ENCODE measurements around the gene KERA.
"Not testable (repeated sequence)": the region's sequence is repeated elsewhere in the genome, so short reads cannot be mapped to it uniquely, and the experiment has no call there.

Gene KERA, protein sequence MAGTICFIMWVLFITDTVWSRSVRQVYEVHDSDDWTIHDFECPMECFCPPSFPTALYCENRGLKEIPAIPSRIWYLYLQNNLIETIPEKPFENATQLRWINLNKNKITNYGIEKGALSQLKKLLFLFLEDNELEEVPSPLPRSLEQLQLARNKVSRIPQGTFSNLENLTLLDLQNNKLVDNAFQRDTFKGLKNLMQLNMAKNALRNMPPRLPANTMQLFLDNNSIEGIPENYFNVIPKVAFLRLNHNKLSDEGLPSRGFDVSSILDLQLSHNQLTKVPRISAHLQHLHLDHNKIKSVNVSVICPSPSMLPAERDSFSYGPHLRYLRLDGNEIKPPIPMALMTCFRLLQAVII

DNA sequence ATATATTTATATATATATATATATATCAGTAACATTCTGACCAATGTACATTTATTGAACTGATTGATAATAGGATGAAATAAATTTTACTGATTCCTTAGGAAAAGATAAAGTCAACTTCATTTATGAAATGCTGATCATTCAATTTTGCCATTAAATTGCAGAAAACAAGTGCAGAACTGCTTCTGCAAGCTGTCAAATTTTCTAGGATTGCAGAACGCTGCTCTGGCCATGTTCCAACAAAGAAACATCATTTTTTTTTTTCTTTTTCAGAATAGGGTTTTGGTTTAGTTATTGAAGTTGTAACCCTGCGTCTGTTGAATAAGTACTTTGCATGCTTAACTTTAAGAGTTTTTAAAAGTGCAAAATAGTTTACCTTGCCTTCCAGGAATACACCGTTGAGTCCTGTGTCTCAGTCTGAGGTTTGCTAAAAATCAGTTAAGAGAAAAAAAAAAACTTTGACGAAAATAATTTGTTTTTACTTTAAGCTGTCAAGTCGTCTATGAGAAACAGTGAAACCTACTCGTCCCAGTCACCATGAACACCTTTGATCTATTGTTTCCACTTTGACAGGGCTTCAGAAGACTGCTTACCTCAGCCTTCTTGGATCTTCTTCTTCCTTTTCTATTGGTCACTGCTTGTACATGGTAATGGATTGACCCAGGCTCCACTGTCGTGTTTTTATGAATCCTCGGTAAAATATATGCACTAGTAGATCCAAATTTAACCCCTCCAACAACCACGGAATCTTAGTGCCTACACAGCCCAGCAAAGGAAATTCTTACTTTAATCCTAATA lies at the start of gene KERA:
Gene KERA, minus strand, starts transcription at position 657 of the 798 bp plus-strand sequence. CDS start 1,743 bp downstream, outside the sequence.
- peak; percentile 61 for FAIRE-seq

DNA sequence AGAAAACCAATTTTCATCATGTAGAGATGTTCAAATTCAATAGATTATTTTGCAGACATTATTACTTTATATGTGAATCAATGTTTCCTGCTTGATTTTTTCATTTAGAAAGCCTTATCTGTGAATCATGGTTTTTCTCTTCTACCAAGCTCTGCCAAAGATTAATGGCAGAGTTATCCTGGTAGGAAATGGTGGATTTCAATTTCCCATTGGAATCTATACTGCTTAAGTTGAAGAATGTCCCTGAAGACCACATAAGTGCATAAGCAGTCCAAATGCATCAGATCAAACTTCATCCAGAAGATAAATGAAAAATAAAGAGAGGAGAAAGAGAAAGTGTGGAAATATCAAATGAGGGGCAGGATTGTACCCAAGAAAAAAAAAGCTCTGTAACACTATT lies 48.5 kb upstream of the KERA start:
- no peak for FAIRE-seq

DNA sequence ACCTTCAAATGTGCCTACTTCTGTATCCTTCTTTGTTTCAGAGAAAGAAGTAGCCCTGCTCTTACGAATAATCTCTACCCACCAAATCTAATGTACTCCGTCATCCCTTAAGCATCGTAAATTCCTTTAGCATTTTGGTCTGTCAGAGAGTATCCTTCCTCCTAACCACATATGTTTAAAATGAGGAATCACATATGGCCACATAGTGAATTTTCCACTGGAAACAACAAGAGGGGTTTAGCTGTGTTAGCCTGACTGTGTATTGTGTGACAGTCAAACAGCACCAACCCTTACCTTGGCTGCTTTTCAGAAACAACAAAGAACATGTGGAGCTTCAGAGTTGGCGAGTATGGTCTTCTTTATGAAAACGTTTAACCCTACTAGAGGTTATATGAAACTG lies 48.0 kb upstream of the KERA start:
- peak; percentile 76 for FAIRE-seq

DNA sequence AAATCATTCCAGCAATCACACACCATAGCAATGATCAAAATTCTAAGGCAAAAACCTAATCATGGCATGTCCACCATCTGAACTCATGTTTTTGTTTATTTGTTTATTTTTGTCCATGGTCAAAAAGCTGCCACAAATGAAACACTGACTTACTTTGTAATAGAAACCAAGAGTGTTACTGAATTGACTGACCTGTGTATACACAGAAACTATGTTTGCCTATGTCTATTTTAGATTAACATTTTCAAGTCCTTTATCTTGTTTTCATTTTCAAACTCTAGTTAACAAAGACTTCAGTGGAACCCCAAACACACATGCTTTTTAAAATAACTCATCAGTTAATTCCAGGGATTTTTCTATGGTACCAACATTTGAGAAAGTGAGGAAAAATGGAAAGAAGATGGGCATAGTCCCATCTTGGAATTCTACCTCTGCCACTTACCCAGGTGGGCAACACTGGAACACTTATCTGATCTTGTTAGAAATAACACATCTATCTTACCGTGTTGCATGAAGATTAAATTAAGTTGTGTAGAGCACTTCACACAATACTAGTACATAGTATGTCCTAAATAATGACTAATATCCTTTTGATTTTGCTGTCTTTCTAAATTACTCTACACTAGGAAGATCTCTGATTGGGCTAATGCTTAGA lies 47.1 kb upstream of the KERA start:
- peak; percentile 85 for FAIRE-seq

DNA sequence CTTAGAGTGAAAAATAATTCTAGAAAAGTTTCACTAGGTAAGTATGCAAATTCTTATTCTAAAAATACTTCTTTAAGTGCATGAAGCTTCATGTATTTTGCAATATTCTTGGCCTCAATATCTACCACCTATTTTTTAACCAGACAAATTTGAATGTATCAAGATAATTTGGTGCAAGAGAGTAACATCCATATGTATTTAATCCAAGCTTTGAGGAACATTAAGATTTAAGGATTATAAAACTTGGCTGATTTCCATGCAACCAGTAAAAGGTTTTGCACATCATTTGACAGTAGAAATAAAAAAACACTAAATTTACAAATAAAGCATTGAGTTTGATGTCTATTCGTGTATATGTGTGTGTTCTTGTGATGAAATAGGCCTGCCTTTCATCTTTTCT lies 45.8 kb upstream of the KERA start:
- FAIRE-seq: peak; percentile 63

DNA sequence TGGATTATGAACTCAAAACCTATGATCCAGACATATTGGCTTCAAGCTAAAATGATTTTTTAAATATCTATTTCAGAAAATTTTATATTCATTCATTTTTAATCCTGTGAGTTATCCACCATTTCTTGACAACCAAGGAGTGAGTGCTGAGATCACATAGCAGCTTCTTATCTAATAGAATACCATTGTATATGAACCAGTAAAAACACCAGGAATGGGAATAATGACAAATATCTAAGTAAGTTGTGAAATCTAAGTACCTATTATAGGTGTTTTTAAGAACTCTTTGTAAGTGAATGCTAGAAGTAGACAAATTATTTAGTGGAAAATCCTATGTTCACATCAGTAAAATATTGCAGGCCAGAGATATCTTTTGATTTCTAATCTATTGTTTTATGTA lies 45.3 kb upstream of the KERA start:
- no peak for FAIRE-seq

DNA sequence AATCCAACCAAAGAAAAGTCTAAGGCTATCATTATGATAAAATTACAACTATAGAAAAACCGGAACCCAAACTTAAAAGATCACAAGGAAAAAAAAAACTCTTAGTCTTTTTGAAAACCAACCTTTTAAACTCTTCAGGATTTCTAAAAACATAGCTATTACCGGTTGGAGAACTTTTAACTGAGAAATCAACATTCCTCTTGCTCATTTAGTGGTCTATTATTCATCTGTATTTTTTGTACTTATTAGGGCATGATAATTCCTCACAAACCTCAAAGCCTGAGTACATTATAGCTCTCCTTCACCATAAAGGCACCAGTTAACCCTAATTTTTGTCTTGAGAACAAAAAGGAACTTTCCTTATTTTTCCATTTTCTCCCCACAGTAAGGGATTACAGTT lies 43.1 kb upstream of the KERA start:
- FAIRE-seq: no peak

DNA sequence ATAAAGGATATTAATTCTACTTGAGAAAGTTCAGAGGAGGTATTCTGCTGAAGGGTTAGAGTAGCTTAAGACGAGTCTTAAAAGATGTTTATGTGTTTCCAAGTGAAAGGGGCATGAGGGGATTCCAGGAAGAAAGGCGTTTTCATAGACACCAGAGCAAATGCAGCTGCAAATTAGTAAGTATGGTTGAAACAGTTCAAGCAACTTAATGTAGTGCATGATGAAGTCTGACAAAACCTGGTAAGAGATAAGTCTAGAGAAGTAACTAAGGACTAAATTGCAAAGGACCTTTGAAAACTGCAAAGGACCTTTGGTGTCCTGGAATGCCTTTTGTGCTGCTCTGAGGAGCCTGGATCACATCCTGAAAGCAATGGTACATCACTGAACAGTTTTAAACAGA lies 42.0 kb upstream of the KERA start:
- FAIRE-seq: peak; percentile 99

DNA sequence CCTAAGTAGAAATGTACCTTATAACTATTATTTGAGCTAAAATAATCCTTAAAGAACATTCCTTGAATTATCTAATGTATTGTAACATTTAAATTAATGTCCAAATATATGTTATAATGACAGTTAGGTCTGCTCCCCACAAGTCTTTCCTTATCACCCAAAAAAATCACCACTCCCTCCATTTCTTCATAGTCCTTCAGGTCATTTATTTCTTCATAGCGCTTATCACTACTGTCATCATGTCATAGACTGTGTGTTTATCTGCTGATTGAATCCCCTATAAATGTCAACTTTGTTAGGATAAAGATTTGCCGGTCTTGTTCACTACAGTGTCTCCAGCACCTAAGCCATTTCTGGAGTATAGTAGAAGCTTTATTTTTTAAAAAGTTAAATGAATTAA lies 41.5 kb upstream of the KERA start:
- FAIRE-seq: no peak

DNA sequence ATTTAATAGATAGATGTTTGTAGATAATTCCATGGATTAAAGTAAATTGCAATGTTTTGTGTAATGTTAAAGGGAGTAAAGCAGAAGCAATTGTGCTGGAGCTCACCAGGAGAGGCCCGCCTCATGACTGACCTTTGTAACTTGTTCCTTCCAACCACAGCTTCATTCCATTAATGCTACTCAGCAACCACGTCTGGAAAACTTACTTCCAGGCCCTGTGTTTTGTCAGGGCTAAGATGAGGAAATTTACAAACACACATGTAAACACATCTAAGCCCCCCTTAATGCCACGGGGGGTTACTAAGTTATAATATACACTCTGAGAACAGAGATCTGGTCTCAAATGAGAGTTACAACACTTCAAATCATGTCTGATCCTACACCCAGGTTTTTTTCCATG lies 41.1 kb upstream of the KERA start:
- no peak for FAIRE-seq

DNA sequence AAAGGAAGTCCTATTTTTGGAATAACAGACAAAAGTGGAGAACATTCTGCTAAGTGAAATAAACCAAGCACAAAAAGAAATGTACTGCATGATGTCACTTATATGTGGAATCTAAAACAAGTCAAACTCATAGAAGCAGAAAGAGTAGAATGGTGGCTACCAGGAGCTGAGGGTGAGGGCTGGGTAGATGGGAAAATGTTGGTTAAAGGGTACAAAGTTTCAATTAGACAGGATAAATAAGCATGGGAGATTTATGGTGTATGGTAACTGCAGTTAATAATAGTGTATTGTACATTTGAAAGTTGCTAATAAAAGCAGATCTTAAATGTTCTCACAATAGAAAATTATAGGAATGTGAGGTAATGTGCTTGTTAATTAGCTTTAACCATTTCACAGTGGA lies 40.6 kb upstream of the KERA start:
- no peak for FAIRE-seq

DNA sequence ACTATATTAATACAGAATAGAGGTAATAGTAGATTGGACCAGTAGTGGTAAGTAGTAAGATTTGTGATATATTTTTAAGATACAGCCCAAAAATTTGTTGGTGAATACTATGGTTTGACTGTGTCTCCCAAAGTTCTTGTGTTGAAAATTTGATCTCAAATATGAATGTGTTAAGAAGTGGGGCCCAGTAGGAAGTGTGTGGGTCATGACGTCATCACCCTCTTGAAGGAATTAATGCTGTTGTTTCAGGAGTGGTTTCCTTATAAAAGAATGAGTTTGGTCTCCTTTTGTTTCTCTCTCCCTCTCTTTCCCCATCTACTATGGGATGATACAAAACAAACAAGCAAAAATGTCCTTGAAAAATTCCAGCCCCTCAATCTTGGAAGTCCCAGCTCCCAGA lies 37.1 kb upstream of the KERA start:
- FAIRE-seq: no peak

DNA sequence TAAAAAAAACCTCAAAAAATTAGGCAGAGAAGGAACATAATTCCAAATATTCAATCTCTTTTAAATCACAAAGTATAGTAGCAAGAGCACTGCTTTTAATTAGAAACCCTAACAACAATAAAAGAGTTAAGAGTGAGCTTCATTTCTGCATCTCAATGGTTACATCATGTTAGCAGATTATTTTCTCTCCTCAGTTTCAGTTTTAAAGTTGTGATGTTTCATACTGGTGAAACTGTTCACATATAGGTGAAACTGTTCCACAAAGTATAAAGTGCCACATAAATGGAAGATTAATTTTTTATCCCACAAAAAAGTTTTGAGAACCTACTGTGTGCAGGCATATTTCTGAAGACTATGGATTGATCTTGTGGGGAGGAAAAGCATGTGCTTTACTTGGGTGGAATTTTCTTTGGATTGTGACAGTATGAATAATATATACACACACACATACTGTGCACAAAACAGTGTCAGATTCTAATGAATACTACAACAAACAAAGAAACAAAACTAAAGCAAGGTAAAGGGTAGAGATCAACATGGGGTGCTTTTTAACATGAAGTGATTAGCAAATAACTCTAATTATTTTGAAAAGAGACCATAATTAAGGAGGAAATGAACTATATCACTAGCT lies 36.3 kb upstream of the KERA start:
- FAIRE-seq: no peak

DNA sequence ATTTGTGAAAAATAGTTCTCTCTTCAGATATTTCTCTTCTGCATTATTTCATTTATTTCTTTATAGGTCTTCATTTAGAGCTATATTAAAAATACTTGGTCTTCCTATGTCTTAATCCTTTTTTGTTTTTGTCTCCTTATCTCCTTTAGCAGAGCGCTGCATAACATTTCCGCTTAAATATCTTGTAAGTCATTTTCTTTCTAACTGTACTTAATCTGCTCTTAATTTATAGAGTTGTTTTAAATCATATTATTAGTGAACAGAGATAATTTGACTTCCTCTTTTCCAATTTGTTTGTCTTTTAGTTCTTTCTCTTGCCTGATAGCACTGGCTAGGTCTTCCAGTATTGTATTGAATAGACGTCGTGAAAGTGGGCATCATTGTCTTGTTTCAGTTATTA lies 35.5 kb upstream of the KERA start:
- FAIRE-seq: no peak

DNA sequence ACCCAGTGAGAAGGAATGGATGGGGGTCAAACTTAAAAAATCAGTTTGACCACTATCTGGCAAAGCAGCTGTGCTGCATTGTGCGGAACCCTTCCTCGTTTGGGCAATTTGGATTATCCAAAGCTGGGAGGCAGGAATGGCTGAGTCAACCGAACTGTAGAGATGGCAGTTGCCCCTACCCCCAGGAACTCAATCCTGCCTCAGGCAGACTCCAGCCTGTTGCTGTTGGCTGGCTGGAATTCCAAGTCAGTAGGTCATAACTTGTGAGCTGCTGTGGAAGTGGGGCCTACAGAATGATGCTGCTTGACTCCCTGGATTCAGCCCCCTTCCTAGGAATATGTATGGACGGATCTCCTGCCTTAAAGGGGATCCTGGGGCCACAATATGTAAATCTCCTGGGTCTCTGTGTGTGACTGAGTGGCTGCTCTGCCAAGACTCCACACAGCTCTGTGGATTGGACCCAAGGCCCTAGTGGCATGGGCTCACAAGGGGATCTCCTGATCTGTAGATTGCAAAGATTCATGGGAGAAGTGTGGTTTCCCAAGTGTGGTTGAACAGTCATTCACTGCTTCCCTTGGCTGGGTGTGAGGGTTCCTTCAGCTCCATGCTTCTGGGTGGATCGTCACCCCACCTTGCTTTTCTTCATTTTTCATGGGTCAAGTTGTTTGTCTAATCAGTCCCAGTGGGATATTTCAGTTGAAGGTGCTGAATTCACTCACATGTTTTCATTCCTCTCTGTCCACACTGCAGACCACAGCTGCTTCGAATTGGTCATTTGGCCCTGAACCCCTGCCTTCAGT lies 34.3 kb upstream of the KERA start:
- no peak for FAIRE-seq

DNA sequence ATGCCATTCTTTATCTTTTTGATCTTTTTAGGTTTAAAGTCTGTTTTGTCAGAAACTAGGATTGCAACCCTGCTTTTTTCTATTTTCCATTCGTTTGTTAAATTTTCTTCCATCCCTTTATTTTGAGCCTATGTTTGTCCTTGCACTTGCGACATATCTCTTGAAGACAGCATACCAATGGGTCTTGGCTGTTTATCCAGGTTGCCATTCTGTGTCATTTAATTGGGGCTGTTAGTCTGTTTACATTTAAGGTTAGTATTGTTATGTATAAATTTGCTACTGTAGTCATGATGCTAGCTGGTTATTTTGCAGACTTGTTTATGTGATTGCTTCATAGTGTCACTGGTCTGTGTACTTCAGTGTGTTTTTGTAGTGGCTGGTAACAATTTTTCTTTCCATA lies 32.1 kb upstream of the KERA start:
- FAIRE-seq: not testable (repeated sequence)

DNA sequence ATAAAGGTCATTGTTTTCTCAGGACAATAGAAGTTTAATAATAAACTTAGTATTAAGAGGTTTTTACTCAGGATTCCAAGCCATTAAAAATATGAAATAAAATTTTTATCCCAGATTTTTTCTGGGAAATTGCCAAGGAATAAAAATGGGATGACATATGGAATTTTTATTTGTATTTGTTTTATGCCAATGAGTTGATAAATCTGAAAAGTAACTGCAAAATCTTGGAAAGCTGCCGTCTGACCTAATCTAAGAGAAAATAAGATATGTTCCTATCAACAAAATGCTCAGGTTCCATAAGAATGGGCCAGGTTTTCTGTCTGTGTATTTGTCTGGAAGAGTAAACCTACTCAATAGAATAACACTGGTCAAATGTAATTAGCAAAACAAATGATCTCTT lies 22.2 kb upstream of the KERA start:
- FAIRE-seq: no peak

DNA sequence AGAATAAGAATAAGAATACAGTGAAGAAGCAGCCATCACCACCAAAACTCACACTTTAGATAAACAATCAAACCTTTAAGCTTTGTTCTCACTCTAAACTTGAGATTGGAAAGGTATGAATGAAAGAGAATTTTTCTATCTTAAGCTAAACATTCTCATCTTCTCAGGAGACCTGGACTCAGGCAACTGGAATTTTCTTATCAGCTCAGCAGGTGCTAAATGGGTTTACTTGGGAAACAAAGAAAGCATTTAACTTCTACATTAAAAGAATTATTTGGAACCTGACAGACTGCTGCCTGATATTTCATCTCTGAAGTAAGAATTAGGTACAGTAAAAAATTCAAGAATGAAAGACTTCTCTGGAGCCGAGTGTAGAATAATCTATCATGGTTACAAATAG lies 20.7 kb upstream of the KERA start:
- no peak for FAIRE-seq

DNA sequence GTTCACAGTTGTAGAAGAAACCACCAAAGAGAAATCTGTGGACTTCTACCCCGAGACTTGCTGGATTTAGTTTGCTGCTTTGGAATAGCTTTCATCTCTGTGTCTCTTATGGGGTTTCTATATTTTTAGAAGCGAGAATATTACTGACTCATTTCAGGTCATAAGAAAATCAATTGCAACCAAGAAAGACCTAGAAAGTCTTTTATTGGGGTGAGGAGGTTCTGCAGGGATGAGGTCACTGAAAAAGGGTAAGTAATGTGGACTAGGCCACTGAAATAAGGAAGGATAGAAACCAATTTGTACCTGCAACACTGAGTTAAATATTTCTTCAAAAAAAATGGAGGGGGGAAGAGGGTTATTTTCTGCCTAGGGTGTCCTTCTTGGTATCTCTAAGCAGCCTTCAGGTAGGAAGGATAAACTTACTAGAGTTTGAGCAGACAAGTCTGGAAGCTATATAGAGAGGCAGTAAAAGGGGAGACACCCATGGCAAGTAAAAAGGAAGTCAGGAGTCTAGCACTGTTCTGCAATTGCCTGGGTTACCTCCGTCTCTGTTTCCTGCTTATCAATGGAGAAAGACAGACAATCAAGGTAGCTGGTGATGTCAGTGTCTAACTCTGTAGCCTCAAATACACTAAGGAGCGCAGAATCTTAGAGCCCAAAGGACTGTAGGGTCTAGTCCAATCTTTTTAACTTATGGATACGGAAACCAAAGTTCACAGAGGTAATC lies 19.6 kb upstream of the KERA start:
- FAIRE-seq: no peak

DNA sequence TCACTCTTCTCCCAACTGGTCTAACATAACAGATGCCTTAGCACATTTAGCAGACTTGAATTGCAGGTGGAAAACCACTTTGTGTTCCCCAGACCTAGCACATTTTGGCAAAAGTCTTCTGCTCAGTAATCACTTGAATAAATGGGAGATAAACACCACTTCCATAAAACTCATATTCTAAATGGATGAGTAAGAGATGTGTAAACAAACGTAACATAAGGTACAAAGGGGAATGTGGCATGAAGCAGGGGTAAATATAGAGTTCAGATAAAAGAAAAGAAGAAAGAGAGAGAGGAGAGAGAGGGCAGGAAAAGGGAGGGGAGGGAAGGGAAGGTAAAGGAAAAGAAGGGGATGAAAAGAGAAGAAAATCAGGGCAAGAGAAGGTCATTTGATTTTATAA lies 17.0 kb upstream of the KERA start:
- no peak for FAIRE-seq

DNA sequence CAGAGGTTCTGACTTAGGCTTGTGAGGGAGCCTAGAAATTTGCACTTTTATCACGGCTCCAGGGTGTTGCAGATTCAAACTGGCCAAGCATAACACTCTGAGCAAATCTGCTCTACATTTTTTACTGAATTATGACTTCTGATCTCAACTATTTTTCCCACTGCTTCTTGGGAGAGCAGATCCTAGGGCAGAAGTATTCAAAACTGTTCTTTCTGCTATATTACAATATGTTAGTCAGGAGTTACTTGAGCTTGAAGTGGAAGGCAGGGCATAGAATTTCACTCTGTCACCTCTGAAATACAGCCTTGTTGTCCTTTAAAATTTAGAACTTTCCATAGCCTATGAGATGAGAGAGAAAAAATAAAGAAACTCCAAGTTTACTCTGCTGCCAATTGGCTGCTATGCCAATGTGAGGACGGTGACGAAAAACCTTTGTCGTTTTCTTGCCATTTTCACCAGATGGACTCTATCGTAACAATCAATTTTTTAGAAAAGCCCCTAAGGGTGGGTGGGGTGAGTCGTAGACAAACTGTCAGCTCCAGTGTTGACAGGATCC lies 16.4 kb upstream of the KERA start:
- no peak for FAIRE-seq

DNA sequence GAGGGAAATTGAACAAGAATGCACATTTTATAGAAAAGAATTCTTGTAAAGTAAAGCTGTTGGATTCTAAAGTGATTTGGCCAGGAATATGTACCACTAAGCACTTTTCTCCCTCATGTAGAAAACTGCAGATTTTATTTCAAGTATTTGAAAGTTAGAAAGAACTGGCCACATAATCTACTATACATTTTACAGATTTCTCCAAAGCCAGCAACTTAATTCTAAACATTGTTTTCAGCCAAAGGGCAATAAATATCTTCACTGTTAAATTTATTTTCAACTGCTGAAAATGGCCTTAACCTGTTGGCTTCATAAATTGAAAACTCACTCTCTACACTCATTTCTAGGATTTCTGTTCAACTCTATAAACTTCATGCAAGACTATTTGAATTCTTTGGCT lies 15.6 kb upstream of the KERA start:
- no peak for FAIRE-seq

Data from TTC549 (cell line).